ENCODE results near the gene SEMA3E. TPM values are rescaled to one million over a fixed set of nuclear protein-coding genes. Genes with fewer than 3 reads are reported as not detected.

The SEMA3E gene
- total and polyA plus RNA-seq, 7 experiments from 2014 or later = not detected

GRCh38 chr7:83494683-83495082 lies 154.3 kb downstream of the SEMA3E start:
- DNase-seq (no peak), ATAC-seq (no peak)
- no peaks in the 10 kb centered on the region for H3K36me3 Mint-ChIP-seq
- no peaks in the 10 kb centered on the region for H3K36me3 ChIP-seq (ENCODE audit: control insufficient read depth in 2 of 3, insufficient read depth in 3 of 3, low read length in 3 of 3)
- H3K9me3 Mint-ChIP-seq = peaks cover 0 to 2% (median 0%) of the 10 kb centered on the region in 11 donors
- intact Hi-C loops (cut with micrococcal nuclease) = no loop called here
- H3K4me1 ChIP-seq (ENCODE audit: control insufficient read depth in 2 of 2, insufficient read depth in 2 of 2, low read length in 2 of 2) = no peaks in the 10 kb centered on the region
- no peaks in the 10 kb centered on the region for H3K4me1 Mint-ChIP-seq
- H3K9me3 ChIP-seq (ENCODE audit: control insufficient read depth in 2 of 3, low read length in 3 of 3) = no peaks in the 10 kb centered on the region
- H3K4me3 ChIP-seq (ENCODE audit: low read length) = no peak overlapping the region
- no peak overlapping the region for H3K27ac Mint-ChIP-seq
- H3K4me3 Mint-ChIP-seq = no peak overlapping the region
- H3K27me3 ChIP-seq (ENCODE audit: control insufficient read depth in 2 of 2, insufficient read depth in 2 of 2, low read length in 2 of 2) = no peaks in the 10 kb centered on the region
- H3K27ac ChIP-seq (ENCODE audit: low read depth, low read length) = no peak overlapping the region
- H3K27me3 Mint-ChIP-seq = no peaks in the 10 kb centered on the region
- ChIA-PET CTCF (no interaction called here), POLR2A (no interaction called here)

DNA sequence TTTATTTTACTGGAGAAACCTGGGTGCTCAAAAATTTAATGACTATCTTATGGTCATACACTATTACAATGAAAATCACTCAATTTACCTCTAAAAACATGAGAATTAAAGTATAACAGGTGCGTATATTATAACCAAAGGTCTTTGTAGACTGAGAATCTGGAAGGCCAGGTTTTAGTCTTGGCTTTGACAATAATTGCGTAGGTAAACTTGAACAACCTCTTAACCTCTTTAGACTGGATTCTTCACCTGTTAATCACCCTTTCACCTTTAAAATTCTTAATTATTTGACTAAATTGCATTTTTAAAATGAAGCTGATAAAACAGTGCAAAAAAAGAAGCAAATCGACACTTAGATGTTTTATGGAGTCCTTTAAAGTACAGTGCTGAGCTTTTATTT lies 156.1 kb downstream of the SEMA3E start:
- DNase-seq (no peak), ATAC-seq (no peak)
- intact Hi-C loops (cut with micrococcal nuclease) = no loop called here
- CTCF ChIA-PET = no interaction called here
- H3K36me3 Mint-ChIP-seq = no peaks in the 10 kb centered on the region
- H3K36me3 ChIP-seq (ENCODE audit: control insufficient read depth in 2 of 3, insufficient read depth in 3 of 3, low read length in 3 of 3) = no peaks in the 10 kb centered on the region
- no peaks in the 10 kb centered on the region for H3K9me3 ChIP-seq (ENCODE audit: control insufficient read depth in 2 of 3, low read length in 3 of 3)
- no peaks in the 10 kb centered on the region for H3K4me1 Mint-ChIP-seq
- H3K9me3 Mint-ChIP-seq = peaks cover 0 to 6% (median 0%) of the 10 kb centered on the region in 11 donors
- no peak overlapping the region for H3K27ac Mint-ChIP-seq
- H3K4me1 ChIP-seq (ENCODE audit: control insufficient read depth in 2 of 2, insufficient read depth in 2 of 2, low read length in 2 of 2) = no peaks in the 10 kb centered on the region
- no peaks in the 10 kb centered on the region for H3K27me3 Mint-ChIP-seq
- POLR2A ChIA-PET = no interaction called here
- no peak overlapping the region for H3K27ac ChIP-seq (ENCODE audit: low read depth, low read length)
- no peaks in the 10 kb centered on the region for H3K27me3 ChIP-seq (ENCODE audit: control insufficient read depth in 2 of 2, insufficient read depth in 2 of 2, low read length in 2 of 2)
- H3K4me3 Mint-ChIP-seq = no peak overlapping the region
- no peak overlapping the region for H3K4me3 ChIP-seq (ENCODE audit: low read length)

GRCh38 chr7:83487801-83488200 lies 161.1 kb downstream of the SEMA3E start:
- ATAC-seq (no peak), DNase-seq (no peak)
- Mint-ChIP-seq H3K27me3 (no peaks in the 10 kb centered on the region), H3K27ac (no peak overlapping the region), H3K4me1 (no peaks in the 10 kb centered on the region), H3K9me3 (peaks cover 0 to 10% (median 0%) of the 10 kb centered on the region in 11 donors), H3K4me3 (no peak overlapping the region), H3K36me3 (no peaks in the 10 kb centered on the region)
- H3K9me3 ChIP-seq (ENCODE audit: control insufficient read depth in 2 of 3, low read length in 3 of 3) = no peaks in the 10 kb centered on the region
- no peaks in the 10 kb centered on the region for H3K4me1 ChIP-seq (ENCODE audit: control insufficient read depth in 2 of 2, insufficient read depth in 2 of 2, low read length in 2 of 2)
- POLR2A ChIA-PET = no interaction called here
- H3K27ac ChIP-seq (ENCODE audit: low read depth, low read length) = no peak overlapping the region
- intact Hi-C loops (cut with micrococcal nuclease) = no loop called here
- CTCF ChIA-PET = no interaction called here
- H3K4me3 ChIP-seq (ENCODE audit: low read length) = no peak overlapping the region
- no peaks in the 10 kb centered on the region for H3K36me3 ChIP-seq (ENCODE audit: control insufficient read depth in 2 of 3, insufficient read depth in 3 of 3, low read length in 3 of 3)
- no peaks in the 10 kb centered on the region for H3K27me3 ChIP-seq (ENCODE audit: control insufficient read depth in 2 of 2, insufficient read depth in 2 of 2, low read length in 2 of 2)

DNA sequence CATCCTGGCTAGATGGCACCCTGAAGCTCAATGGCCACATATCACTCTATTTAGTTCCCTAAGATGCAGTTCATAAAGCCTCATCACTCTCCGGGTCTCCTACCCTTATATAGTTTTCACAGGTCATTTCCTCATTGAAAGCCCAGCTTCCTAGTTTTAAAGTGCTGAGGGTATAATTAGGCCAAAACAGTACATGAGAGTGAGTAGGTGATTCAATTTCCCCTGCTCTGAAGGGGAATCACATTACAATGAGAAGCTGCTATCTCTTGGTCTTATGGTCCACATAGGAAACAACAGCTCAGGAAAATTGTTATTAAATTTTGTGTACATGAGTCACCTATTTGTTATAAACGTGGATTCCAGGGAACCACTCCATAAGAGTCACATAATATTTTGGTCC lies 162.0 kb downstream of the SEMA3E start:
- Mint-ChIP-seq H3K4me1 (no peaks in the 10 kb centered on the region), H3K27me3 (no peaks in the 10 kb centered on the region), H3K9me3 (peaks cover 0 to 10% (median 1%) of the 10 kb centered on the region in 11 donors), H3K4me3 (no peak overlapping the region), H3K36me3 (no peaks in the 10 kb centered on the region), H3K27ac (no peak overlapping the region)
- no peak overlapping the region for H3K4me3 ChIP-seq (ENCODE audit: low read length)
- H3K36me3 ChIP-seq (ENCODE audit: control insufficient read depth in 2 of 3, insufficient read depth in 3 of 3, low read length in 3 of 3) = no peaks in the 10 kb centered on the region
- no peaks in the 10 kb centered on the region for H3K9me3 ChIP-seq (ENCODE audit: control insufficient read depth in 2 of 3, low read length in 3 of 3)
- POLR2A ChIA-PET = no interaction called here
- no peaks in the 10 kb centered on the region for H3K27me3 ChIP-seq (ENCODE audit: control insufficient read depth in 2 of 2, insufficient read depth in 2 of 2, low read length in 2 of 2)
- H3K27ac ChIP-seq (ENCODE audit: low read depth, low read length) = no peak overlapping the region
- CTCF ChIA-PET = no interaction called here
- intact Hi-C loops (cut with micrococcal nuclease) = no loop called here
- H3K4me1 ChIP-seq (ENCODE audit: control insufficient read depth in 2 of 2, insufficient read depth in 2 of 2, low read length in 2 of 2) = no peaks in the 10 kb centered on the region
- DNase-seq (no peak), ATAC-seq (no peak)

- DNase-seq = no peak
- intact Hi-C loops (cut with micrococcal nuclease) = no loop called here
- no peak overlapping the region for H3K4me3 ChIP-seq (ENCODE audit: low read length)
- ChIA-PET CTCF (no interaction called here), POLR2A (no interaction called here)
- no peaks in the 10 kb centered on the region for H3K27me3 ChIP-seq (ENCODE audit: control insufficient read depth in 2 of 2, insufficient read depth in 2 of 2, low read length in 2 of 2)
- no peaks in the 10 kb centered on the region for H3K4me1 ChIP-seq (ENCODE audit: control insufficient read depth in 2 of 2, insufficient read depth in 2 of 2, low read length in 2 of 2)
- H3K27me3 Mint-ChIP-seq = no peaks in the 10 kb centered on the region
- no peaks in the 10 kb centered on the region for H3K36me3 ChIP-seq (ENCODE audit: control insufficient read depth in 2 of 3, insufficient read depth in 3 of 3, low read length in 3 of 3)
- no peaks in the 10 kb centered on the region for H3K4me1 Mint-ChIP-seq
- H3K27ac Mint-ChIP-seq = no peak overlapping the region
- H3K9me3 Mint-ChIP-seq = peaks cover 0 to 10% (median 1%) of the 10 kb centered on the region in 11 donors
- H3K36me3 Mint-ChIP-seq = no peaks in the 10 kb centered on the region
- no peaks in the 10 kb centered on the region for H3K9me3 ChIP-seq (ENCODE audit: control insufficient read depth in 2 of 3, low read length in 3 of 3)
- no peak overlapping the region for H3K4me3 Mint-ChIP-seq
- H3K27ac ChIP-seq (ENCODE audit: low read depth, low read length) = no peak overlapping the region
- ATAC-seq = no peak
Observed at GRCh38 chr7:83486536-83486935, 162.4 kb downstream of the SEMA3E start.

GRCh38 chr7:83484826-83485225 lies 164.1 kb downstream of the SEMA3E start:
- Mint-ChIP-seq H3K27ac (no peak overlapping the region), H3K4me3 (no peak overlapping the region), H3K36me3 (no peaks in the 10 kb centered on the region), H3K27me3 (no peaks in the 10 kb centered on the region), H3K9me3 (peaks cover 0 to 10% (median 1%) of the 10 kb centered on the region in 11 donors), H3K4me1 (no peaks in the 10 kb centered on the region)
- DNase-seq = no peak
- no peak for ATAC-seq
- no peaks in the 10 kb centered on the region for H3K36me3 ChIP-seq (ENCODE audit: control insufficient read depth in 2 of 3, insufficient read depth in 3 of 3, low read length in 3 of 3)
- intact Hi-C loops (cut with micrococcal nuclease) = no loop called here
- POLR2A ChIA-PET = no interaction called here
- no peak overlapping the region for H3K27ac ChIP-seq (ENCODE audit: low read depth, low read length)
- CTCF ChIA-PET = no interaction called here
- H3K4me3 ChIP-seq (ENCODE audit: low read length) = no peak overlapping the region
- H3K9me3 ChIP-seq (ENCODE audit: control insufficient read depth in 2 of 3, low read length in 3 of 3) = no peaks in the 10 kb centered on the region
- H3K4me1 ChIP-seq (ENCODE audit: control insufficient read depth in 2 of 2, insufficient read depth in 2 of 2, low read length in 2 of 2) = no peaks in the 10 kb centered on the region
- no peaks in the 10 kb centered on the region for H3K27me3 ChIP-seq (ENCODE audit: control insufficient read depth in 2 of 2, insufficient read depth in 2 of 2, low read length in 2 of 2)

DNA sequence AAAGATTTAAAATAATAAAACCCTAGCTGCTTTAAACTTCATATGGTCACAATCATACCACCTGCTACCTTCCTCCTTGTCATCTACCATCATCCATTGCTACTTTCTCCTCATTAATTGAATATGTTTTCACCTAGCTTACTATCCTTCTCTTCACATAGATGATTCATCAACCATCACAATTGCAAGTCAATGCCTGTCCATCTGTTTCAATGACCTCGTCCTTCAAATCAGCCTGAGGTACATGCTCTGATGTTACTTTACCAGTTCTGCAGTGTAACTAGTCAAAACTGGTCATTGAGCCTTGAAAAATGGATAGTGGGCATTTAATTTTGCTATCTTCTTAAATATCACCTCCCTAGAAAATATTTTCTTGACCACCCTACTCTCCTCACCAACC lies 164.7 kb downstream of the SEMA3E start:
- Mint-ChIP-seq H3K27ac (no peak overlapping the region), H3K27me3 (no peaks in the 10 kb centered on the region), H3K4me3 (no peak overlapping the region), H3K4me1 (no peaks in the 10 kb centered on the region), H3K9me3 (peaks cover 0 to 12% (median 1%) of the 10 kb centered on the region in 11 donors), H3K36me3 (no peaks in the 10 kb centered on the region)
- ATAC-seq = no peak
- Histone ChIP-seq H3K4me1 (ENCODE audit: control insufficient read depth in 2 of 2, insufficient read depth in 2 of 2, low read length in 2 of 2) (no peaks in the 10 kb centered on the region), H3K4me3 (ENCODE audit: low read length) (no peak overlapping the region), H3K36me3 (ENCODE audit: control insufficient read depth in 2 of 3, insufficient read depth in 3 of 3, low read length in 3 of 3) (no peaks in the 10 kb centered on the region), H3K27ac (ENCODE audit: low read depth, low read length) (no peak overlapping the region), H3K9me3 (ENCODE audit: control insufficient read depth in 2 of 3, low read length in 3 of 3) (no peaks in the 10 kb centered on the region), H3K27me3 (ENCODE audit: control insufficient read depth in 2 of 2, insufficient read depth in 2 of 2, low read length in 2 of 2) (no peaks in the 10 kb centered on the region)
- intact Hi-C loops (cut with micrococcal nuclease) = no loop called here
- POLR2A ChIA-PET = no interaction called here
- CTCF ChIA-PET = no interaction called here
- no peak for DNase-seq
